GM13976 (cell line): ENCODE results near the gene RUNX3.

Experiments
- DNase-seq: peaks from one replicate; pipeline ENCODE4 v3.0.0; 2012; ENCODE audit warnings: low spot score
- in situ Hi-C: fragments of 300-500 bp; cut with MboI; formaldehyde crosslinking; loops from one replicate; pipeline ENCODE4 v1.12.0; 2022; ENCODE audit warnings: low sequenced_read_pairs, mixed read lengths, inconsistent platforms; ENCODE audit not compliant: unreplicated experiment
- TF ChIP-seq, protein P1 (sequence below): IDR thresholded peaks from 2 replicates; pipeline ENCODE4 v1.5.1; 2012; ENCODE audit warnings: borderline replicate concordance, mild to moderate bottlenecking; ENCODE audit not compliant: insufficient read depth; ENCODE audit errors: extremely low read depth, missing control alignments, control extremely low read depth

RUNX3 gene

DNA sequence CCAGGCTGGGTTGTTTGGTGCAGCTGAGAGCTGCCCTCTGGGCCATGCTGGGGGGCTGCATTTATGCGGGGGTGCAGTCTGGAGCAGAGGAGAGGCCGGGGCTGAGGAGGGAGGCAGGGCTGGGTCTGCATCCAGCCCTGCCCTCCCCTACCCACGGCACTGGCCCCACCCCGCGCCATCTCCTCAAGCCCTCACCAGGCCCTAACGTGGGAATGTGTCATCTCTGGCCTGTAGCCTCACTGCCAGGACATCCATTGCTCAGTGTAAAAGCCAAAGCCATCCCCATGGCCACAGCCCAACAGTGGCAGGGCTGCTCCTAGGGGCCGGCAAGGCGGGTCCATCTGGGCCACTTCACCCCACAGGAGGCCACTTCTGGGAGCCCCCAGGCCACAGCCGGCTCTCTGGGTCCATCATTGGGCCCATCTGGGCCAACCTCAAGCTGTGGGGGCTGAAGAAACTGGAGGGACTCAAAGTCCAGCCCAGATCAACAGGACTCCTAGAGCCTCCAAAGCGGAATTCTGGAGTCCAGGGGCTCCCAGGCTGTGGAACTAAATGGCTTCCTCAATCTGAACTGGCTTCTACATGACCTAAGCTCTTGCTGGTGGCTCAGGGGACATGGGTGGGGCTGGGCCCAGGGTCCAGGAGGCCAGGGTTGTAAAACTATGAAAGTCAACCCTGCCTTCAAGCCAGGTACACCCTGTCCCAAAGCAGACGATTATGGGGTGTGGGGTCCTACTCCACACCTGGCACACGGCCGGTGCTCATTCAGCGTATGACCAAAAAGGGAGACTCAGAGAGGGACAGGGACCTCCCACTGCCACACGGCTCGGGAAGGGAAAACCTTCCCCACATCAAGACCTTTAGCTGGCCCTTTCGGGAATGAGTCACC, 32.6 kb downstream of the RUNX3 start:
- in situ Hi-C loops: no loop called here
- TF ChIP-seq, protein P1, sequence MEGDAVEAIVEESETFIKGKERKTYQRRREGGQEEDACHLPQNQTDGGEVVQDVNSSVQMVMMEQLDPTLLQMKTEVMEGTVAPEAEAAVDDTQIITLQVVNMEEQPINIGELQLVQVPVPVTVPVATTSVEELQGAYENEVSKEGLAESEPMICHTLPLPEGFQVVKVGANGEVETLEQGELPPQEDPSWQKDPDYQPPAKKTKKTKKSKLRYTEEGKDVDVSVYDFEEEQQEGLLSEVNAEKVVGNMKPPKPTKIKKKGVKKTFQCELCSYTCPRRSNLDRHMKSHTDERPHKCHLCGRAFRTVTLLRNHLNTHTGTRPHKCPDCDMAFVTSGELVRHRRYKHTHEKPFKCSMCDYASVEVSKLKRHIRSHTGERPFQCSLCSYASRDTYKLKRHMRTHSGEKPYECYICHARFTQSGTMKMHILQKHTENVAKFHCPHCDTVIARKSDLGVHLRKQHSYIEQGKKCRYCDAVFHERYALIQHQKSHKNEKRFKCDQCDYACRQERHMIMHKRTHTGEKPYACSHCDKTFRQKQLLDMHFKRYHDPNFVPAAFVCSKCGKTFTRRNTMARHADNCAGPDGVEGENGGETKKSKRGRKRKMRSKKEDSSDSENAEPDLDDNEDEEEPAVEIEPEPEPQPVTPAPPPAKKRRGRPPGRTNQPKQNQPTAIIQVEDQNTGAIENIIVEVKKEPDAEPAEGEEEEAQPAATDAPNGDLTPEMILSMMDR: no peak
- peak; percentile 41 for DNase-seq

DNA sequence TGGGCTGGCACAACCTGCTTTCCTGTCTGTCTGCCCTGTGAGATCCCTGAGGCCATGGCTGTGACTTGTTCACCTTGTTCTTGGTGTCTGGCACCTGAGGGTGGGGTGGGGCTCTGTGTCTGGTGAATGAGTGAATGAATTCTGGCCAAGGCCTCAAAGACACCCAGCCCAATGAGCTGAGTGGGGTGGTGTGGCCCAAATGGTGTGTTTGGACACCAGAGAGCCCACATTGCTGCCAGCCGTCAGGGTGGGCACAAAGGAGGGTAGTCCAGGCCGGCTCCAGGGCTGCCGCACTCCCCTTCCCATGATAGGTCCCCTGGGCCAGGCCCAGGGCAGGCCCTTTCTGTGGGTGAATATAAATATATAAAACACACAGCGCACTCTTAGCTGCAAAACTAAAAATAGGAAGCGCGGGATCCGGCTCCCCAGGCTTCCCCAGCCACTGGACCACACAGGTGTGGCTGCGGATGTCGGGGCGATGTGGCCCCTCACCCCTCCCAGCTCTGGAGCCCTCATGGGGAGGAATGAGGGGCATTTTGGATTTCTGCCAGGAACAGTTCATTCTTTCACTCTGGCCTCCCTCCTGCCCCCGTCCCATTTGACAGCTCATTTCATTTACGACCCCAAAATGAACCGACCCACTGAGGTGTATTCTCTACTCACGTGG, 33.3 kb downstream of the RUNX3 start:
- TF ChIP-seq, protein P1: no peak
- no peak for DNase-seq
- in situ Hi-C loops: no loop called here

DNA sequence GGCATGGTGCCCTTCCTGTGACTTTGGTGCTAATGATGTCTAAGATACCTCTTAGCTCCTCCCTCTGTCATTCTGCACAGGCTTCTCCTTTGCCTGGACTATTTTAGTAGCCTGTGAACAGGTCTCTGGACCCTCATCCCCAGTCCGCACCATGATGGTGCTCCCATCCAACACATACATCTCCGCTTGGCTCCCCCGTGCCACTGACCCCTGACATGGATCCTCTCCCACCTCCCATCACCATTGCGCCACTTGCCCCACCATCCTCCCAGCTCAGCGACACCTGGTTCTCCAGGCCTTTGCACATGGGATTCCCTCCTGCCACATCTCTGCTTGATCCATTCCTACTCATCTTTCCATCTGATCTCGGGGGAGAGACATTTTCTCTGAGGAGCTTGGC, 33.9 kb downstream of the RUNX3 start:
- TF ChIP-seq, protein P1: no peak
- no peak for DNase-seq
- in situ Hi-C loops: no loop called here

DNA sequence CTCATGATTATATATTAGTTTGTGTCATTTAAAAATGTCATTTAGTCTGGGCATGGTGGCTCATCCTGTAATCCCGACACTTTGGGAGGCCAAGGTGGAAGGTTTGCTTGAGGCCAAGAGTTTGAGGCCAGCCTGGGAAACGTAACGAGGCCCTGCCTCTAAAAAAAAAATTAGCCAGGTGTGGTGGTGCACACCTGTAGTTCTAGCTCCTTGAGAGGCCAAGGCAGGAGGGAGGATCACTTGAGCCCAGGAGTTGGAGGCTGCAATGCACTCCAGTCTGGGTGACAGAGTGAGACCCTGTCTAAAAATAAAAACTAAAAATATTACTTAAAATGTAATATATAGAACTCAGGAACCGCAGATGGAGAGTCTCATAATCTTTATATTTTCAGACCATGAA, 34.6 kb downstream of the RUNX3 start:
- TF ChIP-seq, protein P1: no peak
- in situ Hi-C loops: no loop called here
- DNase-seq: no peak

DNA sequence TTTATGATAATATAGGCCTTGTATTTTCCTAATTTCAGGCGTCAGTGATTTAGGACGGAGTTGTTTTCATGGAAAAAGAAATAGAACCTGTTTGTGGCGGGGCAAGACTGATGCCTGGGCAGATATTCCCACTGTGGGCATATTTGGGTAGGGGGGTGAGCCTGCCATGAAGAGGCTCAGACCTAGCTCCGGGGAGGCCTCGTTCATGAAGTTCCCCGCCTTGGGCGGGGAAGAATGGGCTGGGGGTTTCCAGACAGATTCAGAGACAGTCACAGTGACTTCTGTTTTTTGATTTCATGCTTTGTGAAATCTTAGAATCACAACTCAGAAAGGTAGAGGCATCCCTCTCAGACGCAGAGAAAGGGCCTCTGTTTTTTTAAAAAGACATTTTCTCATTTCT, 36.1 kb downstream of the RUNX3 start:
- in situ Hi-C loops: no loop called here
- TF ChIP-seq, protein P1: no peak
- DNase-seq: peak; percentile 27

DNA sequence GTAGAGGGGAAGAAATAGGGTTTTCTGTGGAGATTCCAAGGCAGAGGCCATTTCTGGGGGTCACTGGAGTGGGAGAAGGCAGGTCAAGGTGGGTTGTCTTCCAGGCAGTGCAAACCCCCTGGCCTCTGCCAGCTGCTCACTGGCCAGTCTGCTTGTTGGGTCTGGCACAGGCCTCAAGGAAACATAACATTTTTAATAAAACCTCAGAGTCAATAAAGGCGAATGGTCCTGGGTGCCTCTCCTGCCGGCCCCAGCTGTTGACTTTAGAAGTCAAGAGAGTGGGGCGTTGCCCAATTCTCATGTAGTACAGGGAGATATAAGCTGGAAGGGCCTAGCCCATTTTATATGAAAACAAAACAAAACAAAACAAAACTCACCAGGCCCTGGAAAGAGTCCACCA, 36.6 kb downstream of the RUNX3 start:
- TF ChIP-seq, protein P1: no peak
- DNase-seq: no peak
- in situ Hi-C loops: no loop called here
